ENCODE results near the gene MPV17L.

- TF ChIP-seq GATA3 (IDR thresholded peaks at IDR 0.05; ENCODE audit: low read depth, low read length): no peak
- no peak for TF ChIP-seq GATA2 (IDR thresholded peaks at IDR 0.05; ENCODE audit: low read depth, low read length)
These were observed 38.5 kb downstream of the MPV17L start for GRCh38 chr16:15434079-15434424.

Measured in SH-SY5Y (cell line).